HL-60 (cell line): ENCODE measurements around the gene SMG7.

Source experiments
- DNase-seq, 2 experiments: peaks; one replicate each; pipeline ENCODE4 v3.0.0-alpha.2; 2010 to 2020; ENCODE audit warnings: low read depth in 1 of 2, low spot score in 1 of 2
- H3K27ac ChIP-seq: fragments of 250-450 bp; sonication (Bioruptor Pico); replicated peaks from 2 replicates; pipeline ENCODE4 v1.5.1; 2020; ENCODE audit warnings: mild to moderate bottlenecking, moderate library complexity
- H3K27me3 ChIP-seq: fragments of 250-450 bp; sonication (Bioruptor Pico); 2 replicates; pipeline ENCODE4 v1.5.1; 2021; ENCODE audit warnings: mild to moderate bottlenecking, moderate library complexity; ENCODE audit not compliant: insufficient read depth, poor library complexity, severe bottlenecking
- H3K4me3 ChIP-seq: replicated peaks from 2 replicates; pipeline ENCODE4 v1.5.1; 2011; ENCODE audit warnings: mild to moderate bottlenecking, control low read depth, low read length; ENCODE audit not compliant: insufficient read depth
- GABPA ChIP-seq: IDR thresholded peaks from 2 replicates; pipeline ENCODE4 v1.6.1; 2012; ENCODE audit warnings: low read depth
- POLR2AphosphoS5 ChIP-seq: IDR thresholded peaks from 2 replicates; pipeline ENCODE4 v1.6.1; 2012; ENCODE audit warnings: low read depth
- SPI1 ChIP-seq: IDR thresholded peaks from 2 replicates; pipeline ENCODE4 v1.6.1; 2012; ENCODE audit warnings: low read depth, mild to moderate bottlenecking, borderline replicate concordance
- TF ChIP-seq, protein P1 (sequence below): IDR thresholded peaks from one replicate; pipeline ENCODE4 v1.5.1; 2011; ENCODE audit warnings: low read length, control low read depth, inconsistent platforms; ENCODE audit not compliant: insufficient read depth
- TF ChIP-seq, protein P2 (sequence below): IDR thresholded peaks from 2 replicates; pipeline ENCODE4 v1.6.1; 2012; ENCODE audit warnings: low read depth; ENCODE audit not compliant: insufficient replicate concordance

SMG7 gene

DNA sequence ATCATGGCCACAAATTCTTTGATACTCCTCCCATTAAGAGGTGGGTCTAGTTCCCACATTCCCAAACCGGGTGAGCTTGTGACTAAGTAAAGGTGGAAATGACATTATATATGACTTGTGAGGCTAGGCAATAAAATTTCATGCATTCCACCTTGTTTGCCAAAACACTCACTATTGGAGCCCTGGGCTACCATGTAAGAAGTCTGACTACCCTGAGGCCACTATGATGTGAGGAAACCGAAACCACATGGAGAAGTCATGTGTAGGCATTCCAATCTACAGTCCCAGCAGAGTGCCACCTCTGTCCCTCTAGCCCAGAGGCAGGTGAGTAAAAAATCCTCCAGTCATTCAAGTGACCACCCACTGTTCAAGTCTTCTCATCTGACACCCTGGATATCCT is 17.9 kb upstream of the SMG7 start:
- no peak overlapping the region for H3K4me3 ChIP-seq
- no peak for DNase-seq
- no peak overlapping the region for H3K27ac ChIP-seq
- TF ChIP-seq GABPA: no peak
- TF ChIP-seq, protein P1, sequence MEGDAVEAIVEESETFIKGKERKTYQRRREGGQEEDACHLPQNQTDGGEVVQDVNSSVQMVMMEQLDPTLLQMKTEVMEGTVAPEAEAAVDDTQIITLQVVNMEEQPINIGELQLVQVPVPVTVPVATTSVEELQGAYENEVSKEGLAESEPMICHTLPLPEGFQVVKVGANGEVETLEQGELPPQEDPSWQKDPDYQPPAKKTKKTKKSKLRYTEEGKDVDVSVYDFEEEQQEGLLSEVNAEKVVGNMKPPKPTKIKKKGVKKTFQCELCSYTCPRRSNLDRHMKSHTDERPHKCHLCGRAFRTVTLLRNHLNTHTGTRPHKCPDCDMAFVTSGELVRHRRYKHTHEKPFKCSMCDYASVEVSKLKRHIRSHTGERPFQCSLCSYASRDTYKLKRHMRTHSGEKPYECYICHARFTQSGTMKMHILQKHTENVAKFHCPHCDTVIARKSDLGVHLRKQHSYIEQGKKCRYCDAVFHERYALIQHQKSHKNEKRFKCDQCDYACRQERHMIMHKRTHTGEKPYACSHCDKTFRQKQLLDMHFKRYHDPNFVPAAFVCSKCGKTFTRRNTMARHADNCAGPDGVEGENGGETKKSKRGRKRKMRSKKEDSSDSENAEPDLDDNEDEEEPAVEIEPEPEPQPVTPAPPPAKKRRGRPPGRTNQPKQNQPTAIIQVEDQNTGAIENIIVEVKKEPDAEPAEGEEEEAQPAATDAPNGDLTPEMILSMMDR: no peak
- TF ChIP-seq POLR2AphosphoS5: no peak
- TF ChIP-seq SPI1: no peak
- TF ChIP-seq, protein P2, sequence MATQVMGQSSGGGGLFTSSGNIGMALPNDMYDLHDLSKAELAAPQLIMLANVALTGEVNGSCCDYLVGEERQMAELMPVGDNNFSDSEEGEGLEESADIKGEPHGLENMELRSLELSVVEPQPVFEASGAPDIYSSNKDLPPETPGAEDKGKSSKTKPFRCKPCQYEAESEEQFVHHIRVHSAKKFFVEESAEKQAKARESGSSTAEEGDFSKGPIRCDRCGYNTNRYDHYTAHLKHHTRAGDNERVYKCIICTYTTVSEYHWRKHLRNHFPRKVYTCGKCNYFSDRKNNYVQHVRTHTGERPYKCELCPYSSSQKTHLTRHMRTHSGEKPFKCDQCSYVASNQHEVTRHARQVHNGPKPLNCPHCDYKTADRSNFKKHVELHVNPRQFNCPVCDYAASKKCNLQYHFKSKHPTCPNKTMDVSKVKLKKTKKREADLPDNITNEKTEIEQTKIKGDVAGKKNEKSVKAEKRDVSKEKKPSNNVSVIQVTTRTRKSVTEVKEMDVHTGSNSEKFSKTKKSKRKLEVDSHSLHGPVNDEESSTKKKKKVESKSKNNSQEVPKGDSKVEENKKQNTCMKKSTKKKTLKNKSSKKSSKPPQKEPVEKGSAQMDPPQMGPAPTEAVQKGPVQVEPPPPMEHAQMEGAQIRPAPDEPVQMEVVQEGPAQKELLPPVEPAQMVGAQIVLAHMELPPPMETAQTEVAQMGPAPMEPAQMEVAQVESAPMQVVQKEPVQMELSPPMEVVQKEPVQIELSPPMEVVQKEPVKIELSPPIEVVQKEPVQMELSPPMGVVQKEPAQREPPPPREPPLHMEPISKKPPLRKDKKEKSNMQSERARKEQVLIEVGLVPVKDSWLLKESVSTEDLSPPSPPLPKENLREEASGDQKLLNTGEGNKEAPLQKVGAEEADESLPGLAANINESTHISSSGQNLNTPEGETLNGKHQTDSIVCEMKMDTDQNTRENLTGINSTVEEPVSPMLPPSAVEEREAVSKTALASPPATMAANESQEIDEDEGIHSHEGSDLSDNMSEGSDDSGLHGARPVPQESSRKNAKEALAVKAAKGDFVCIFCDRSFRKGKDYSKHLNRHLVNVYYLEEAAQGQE: no peak
- no peaks in the 10 kb centered on the region for H3K27me3 ChIP-seq

DNA sequence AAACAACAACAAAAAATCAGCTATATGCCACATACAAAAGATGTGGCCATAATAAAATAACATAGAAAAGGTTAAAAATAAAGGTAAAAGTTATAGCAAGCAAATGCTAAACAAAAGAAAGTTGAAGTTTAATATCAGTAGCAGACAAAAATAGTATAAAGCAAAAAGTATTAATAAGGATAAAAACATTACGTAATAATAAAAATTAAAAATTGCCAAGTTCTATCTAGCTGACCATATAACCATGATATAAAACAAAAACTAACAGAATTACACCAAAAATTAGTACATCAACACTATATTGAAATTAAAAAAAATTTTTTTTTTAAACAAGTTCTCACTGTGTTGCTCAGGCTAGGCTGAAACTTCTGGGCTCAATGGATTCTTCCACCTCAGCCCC is 15.5 kb upstream of the SMG7 start:
- H3K27me3 ChIP-seq: no peaks in the 10 kb centered on the region
- TF ChIP-seq, protein P2: no peak
- no peak for TF ChIP-seq GABPA
- TF ChIP-seq SPI1: no peak
- TF ChIP-seq, protein P1: no peak
- no peak for TF ChIP-seq POLR2AphosphoS5
- no peak for DNase-seq
- no peak overlapping the region for H3K4me3 ChIP-seq
- H3K27ac ChIP-seq: no peak overlapping the region

DNA sequence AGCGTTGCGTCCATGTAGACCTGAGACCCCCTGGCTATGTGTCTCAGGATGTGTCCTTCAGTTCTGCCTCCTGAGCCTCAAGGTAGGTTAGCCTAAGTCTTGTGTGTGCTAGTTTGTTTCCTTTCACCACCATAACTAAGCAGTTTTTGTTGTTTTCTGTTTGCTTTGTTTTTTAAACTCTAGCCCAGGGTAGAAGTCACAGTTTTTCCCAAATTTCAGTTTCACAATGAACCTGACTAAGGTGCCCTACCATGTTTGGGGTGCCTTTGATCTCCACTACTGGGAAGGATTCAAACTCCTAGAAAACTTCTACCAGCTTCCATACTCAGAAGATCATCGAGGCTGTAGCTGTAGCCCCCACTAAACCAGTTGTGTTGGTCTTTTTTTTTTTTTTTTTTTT is 14.8 kb upstream of the SMG7 start:
- no peak for DNase-seq
- Histone ChIP-seq H3K4me3 (no peak overlapping the region), H3K27me3 (no peaks in the 10 kb centered on the region), H3K27ac (no peak overlapping the region)
- no peak for TF ChIP-seq POLR2AphosphoS5
- no peak for TF ChIP-seq SPI1
- TF ChIP-seq, protein P1: no peak
- no peak for TF ChIP-seq GABPA
- TF ChIP-seq, protein P2: no peak
